Mammary epithelial cell (primary cell): ENCODE measurements around the gene LIMA1.

Source experiments
- CTCF ChIP-seq, 2 donors: IDR thresholded peaks in 1 of 2; conservative IDR thresholded peaks in 1 of 2; 2 replicates each; pipeline ENCODE4 v1.5.1; 2011 to 2012; ENCODE audit warnings: inconsistent platforms in 2 of 2, low read length in 2 of 2, mild to moderate bottlenecking in 2 of 2, control low read depth in 1 of 2, low read depth in 1 of 2; ENCODE audit not compliant: insufficient read depth in 1 of 2; ENCODE audit errors: extremely low read depth in 1 of 2
- EZH2 ChIP-seq: IDR thresholded peaks from 2 replicates; pipeline ENCODE4 v1.6.1; 2012; ENCODE audit warnings: low read length, inconsistent platforms, borderline replicate concordance

- TF ChIP-seq CTCF (conservative IDR thresholded peaks at IDR 0.05 in 1 of 2, IDR thresholded peaks at IDR 0.05 in 1 of 2; ENCODE audit: extremely low read depth in 1 of 2, insufficient read depth in 1 of 2, low read depth in 1 of 2, low read length in 2 of 2), result peak; percentile 8 to 53
- no peak for TF ChIP-seq EZH2
These were observed at the start of gene LIMA1 for GRCh38 chr12:50283229-50283923.
